Measurements from ENCODE around the gene SMIM12. TPM values are rescaled to one million over a fixed set of nuclear protein-coding genes. Genes with fewer than 3 reads are reported as not detected.
"Not testable (repeated sequence)": the region's sequence is repeated elsewhere in the genome, so short reads cannot be mapped to it uniquely, and the experiment has no call there.

SMIM12 gene
- total RNA-seq, 1 donor, result 25.3 TPM

- H3K27ac ChIP-seq (ENCODE audit: low read depth, low read length), result no peak overlapping the region
- H3K4me1 ChIP-seq (ENCODE audit: insufficient read depth, low read length), result peaks cover 11% of the 10 kb centered on the region
- H3K27me3 ChIP-seq (ENCODE audit: insufficient read depth, low read length), result no peaks in the 10 kb centered on the region
- no peak overlapping the region for H3K4me3 ChIP-seq (ENCODE audit: insufficient read depth, low read length)
- no peak overlapping the region for H2AFZ ChIP-seq (ENCODE audit: low read length)
- no peak overlapping the region for H3K4me2 ChIP-seq (ENCODE audit: insufficient read depth, low read length)
- peak; percentile 31 for DNase-seq (ENCODE audit: insufficient read length, low spot score, missing footprints)
- no peaks in the 10 kb centered on the region for H3K36me3 ChIP-seq (ENCODE audit: insufficient read depth, low read length)
- no peak for TF ChIP-seq CTCF (IDR thresholded peaks at IDR 0.05; ENCODE audit: extremely low read depth, low read depth, low read length)
- H3K9me3 ChIP-seq (ENCODE audit: low read depth, low read length), result no peaks in the 10 kb centered on the region
- no peaks in the 10 kb centered on the region for H3K79me2 ChIP-seq (ENCODE audit: insufficient read depth, low read length)
- H4K20me1 ChIP-seq (ENCODE audit: insufficient read depth, low read length), result no peaks in the 10 kb centered on the region
Measured at GRCh38 chr1:34824817-34825454, 34.6 kb downstream of the SMIM12 start.

GRCh38 chr1:34822202-34822601 is 37.3 kb downstream of the SMIM12 start:
- no peaks in the 10 kb centered on the region for H3K4me1 ChIP-seq (ENCODE audit: insufficient read depth, low read length)
- DNase-seq (ENCODE audit: insufficient read length, low spot score, missing footprints), result no peak
- H3K9me3 ChIP-seq (ENCODE audit: low read depth, low read length), result no peaks in the 10 kb centered on the region
- no peaks in the 10 kb centered on the region for H3K79me2 ChIP-seq (ENCODE audit: insufficient read depth, low read length)
- H3K27me3 ChIP-seq (ENCODE audit: insufficient read depth, low read length), result no peaks in the 10 kb centered on the region
- no peaks in the 10 kb centered on the region for H4K20me1 ChIP-seq (ENCODE audit: insufficient read depth, low read length)
- no peak overlapping the region for H2AFZ ChIP-seq (ENCODE audit: low read length)
- H3K4me2 ChIP-seq (ENCODE audit: insufficient read depth, low read length), result no peak overlapping the region
- no peak overlapping the region for H3K27ac ChIP-seq (ENCODE audit: low read depth, low read length)
- no peaks in the 10 kb centered on the region for H3K36me3 ChIP-seq (ENCODE audit: insufficient read depth, low read length)
- H3K4me3 ChIP-seq (ENCODE audit: insufficient read depth, low read length), result no peak overlapping the region
- no peak for TF ChIP-seq CTCF (IDR thresholded peaks at IDR 0.05; ENCODE audit: extremely low read depth, low read depth, low read length)

- H3K4me1 ChIP-seq (ENCODE audit: insufficient read depth, low read length); H3K79me2 ChIP-seq (ENCODE audit: insufficient read depth, low read length); H4K20me1 ChIP-seq (ENCODE audit: insufficient read depth, low read length); H3K36me3 ChIP-seq (ENCODE audit: insufficient read depth, low read length); DNase-seq (ENCODE audit: insufficient read length, low spot score, missing footprints); H3K4me3 ChIP-seq (ENCODE audit: insufficient read depth, low read length); H2AFZ ChIP-seq (ENCODE audit: low read length); H3K9me3 ChIP-seq (ENCODE audit: low read depth, low read length); H3K27ac ChIP-seq (ENCODE audit: low read depth, low read length); H3K4me2 ChIP-seq (ENCODE audit: insufficient read depth, low read length); H3K27me3 ChIP-seq (ENCODE audit: insufficient read depth, low read length): not testable (repeated sequence)
Measured at GRCh38 chr1:34818862-34819261, 40.7 kb downstream of the SMIM12 start.

GRCh38 chr1:34816778-34817177 is 42.8 kb downstream of the SMIM12 start:
- Histone ChIP-seq H4K20me1 (ENCODE audit: insufficient read depth, low read length) (peaks cover 4% of the 10 kb centered on the region), H3K4me1 (ENCODE audit: insufficient read depth, low read length) (no peaks in the 10 kb centered on the region), H2AFZ (ENCODE audit: low read length) (no peak overlapping the region), H3K4me3 (ENCODE audit: insufficient read depth, low read length) (no peak overlapping the region), H3K36me3 (ENCODE audit: insufficient read depth, low read length) (no peaks in the 10 kb centered on the region), H3K27me3 (ENCODE audit: insufficient read depth, low read length) (no peaks in the 10 kb centered on the region), H3K9me3 (ENCODE audit: low read depth, low read length) (no peaks in the 10 kb centered on the region), H3K4me2 (ENCODE audit: insufficient read depth, low read length) (no peak overlapping the region), H3K27ac (ENCODE audit: low read depth, low read length) (no peak overlapping the region), H3K79me2 (ENCODE audit: insufficient read depth, low read length) (no peaks in the 10 kb centered on the region)
- no peak for DNase-seq (ENCODE audit: insufficient read length, low spot score, missing footprints)
- TF ChIP-seq CTCF (IDR thresholded peaks at IDR 0.05; ENCODE audit: extremely low read depth, low read depth, low read length), result no peak
